A673 (cell line): ENCODE data around the gene FSIP1.

Experiments
- CTCF ChIP-seq: fragments of 300-800, 200-600 bp; sonication (generic); conservative IDR thresholded peaks from 2 replicates; pipeline ENCODE4 v1.5.1; 2017; ENCODE audit warnings: low read depth, mild to moderate bottlenecking, antibody characterized with exemption, low read length, moderate library complexity, mixed read lengths
- EZH2 ChIP-seq: fragments of 200-600 bp; sonication (generic); IDR thresholded peaks from 2 replicates; pipeline ENCODE4 v1.6.1; 2017; ENCODE audit warnings: borderline replicate concordance, low read depth, mild to moderate bottlenecking, mixed read lengths, antibody characterized with exemption, low read length; ENCODE audit not compliant: poor library complexity, severe bottlenecking

- TF ChIP-seq CTCF (no peak), EZH2 (no peak)
Measured at GRCh38 chr15:39631357-39631756, 151.3 kb downstream of the FSIP1 start.
